Measurements from ENCODE around the gene TTYH2.
"Not testable (repeated sequence)": the region's sequence is repeated elsewhere in the genome, so short reads cannot be mapped to it uniquely, and the experiment has no call there.

TTYH2 gene

GRCh38 chr17:74185571-74186185 lies 27.7 kb upstream of the TTYH2 start:
- no peak overlapping the region for H3K4me3 ChIP-seq (ENCODE audit: low read length)
- DNase-seq (ENCODE audit: low read depth) = no peak
- TF ChIP-seq, protein P1, sequence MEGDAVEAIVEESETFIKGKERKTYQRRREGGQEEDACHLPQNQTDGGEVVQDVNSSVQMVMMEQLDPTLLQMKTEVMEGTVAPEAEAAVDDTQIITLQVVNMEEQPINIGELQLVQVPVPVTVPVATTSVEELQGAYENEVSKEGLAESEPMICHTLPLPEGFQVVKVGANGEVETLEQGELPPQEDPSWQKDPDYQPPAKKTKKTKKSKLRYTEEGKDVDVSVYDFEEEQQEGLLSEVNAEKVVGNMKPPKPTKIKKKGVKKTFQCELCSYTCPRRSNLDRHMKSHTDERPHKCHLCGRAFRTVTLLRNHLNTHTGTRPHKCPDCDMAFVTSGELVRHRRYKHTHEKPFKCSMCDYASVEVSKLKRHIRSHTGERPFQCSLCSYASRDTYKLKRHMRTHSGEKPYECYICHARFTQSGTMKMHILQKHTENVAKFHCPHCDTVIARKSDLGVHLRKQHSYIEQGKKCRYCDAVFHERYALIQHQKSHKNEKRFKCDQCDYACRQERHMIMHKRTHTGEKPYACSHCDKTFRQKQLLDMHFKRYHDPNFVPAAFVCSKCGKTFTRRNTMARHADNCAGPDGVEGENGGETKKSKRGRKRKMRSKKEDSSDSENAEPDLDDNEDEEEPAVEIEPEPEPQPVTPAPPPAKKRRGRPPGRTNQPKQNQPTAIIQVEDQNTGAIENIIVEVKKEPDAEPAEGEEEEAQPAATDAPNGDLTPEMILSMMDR (conservative IDR thresholded peaks at IDR 0.05; ENCODE audit: low read length) = no peak

- TF ChIP-seq, protein P1 (conservative IDR thresholded peaks at IDR 0.05; ENCODE audit: low read length) = no peak
- DNase-seq (ENCODE audit: low read depth) = no peak
- no peak overlapping the region for H3K4me3 ChIP-seq (ENCODE audit: low read length)
These were observed 26.9 kb upstream of the TTYH2 start for GRCh38 chr17:74186498-74186897.

GRCh38 chr17:74187761-74188160 lies 25.6 kb upstream of the TTYH2 start:
- H3K4me3 ChIP-seq (ENCODE audit: low read length) = no peak overlapping the region
- DNase-seq (ENCODE audit: low read depth) = no peak
- TF ChIP-seq, protein P1 (conservative IDR thresholded peaks at IDR 0.05; ENCODE audit: low read length) = no peak

GRCh38 chr17:74188687-74189086 lies 24.7 kb upstream of the TTYH2 start:
- H3K4me3 ChIP-seq (ENCODE audit: low read length); DNase-seq (ENCODE audit: low read depth): not testable (repeated sequence)

GRCh38 chr17:74190154-74190553 lies 23.2 kb upstream of the TTYH2 start:
- TF ChIP-seq, protein P1 (conservative IDR thresholded peaks at IDR 0.05; ENCODE audit: low read length) = no peak
- peak; percentile 58 for DNase-seq (ENCODE audit: low read depth)
- H3K4me3 ChIP-seq (ENCODE audit: low read length) = no peak overlapping the region

DNA sequence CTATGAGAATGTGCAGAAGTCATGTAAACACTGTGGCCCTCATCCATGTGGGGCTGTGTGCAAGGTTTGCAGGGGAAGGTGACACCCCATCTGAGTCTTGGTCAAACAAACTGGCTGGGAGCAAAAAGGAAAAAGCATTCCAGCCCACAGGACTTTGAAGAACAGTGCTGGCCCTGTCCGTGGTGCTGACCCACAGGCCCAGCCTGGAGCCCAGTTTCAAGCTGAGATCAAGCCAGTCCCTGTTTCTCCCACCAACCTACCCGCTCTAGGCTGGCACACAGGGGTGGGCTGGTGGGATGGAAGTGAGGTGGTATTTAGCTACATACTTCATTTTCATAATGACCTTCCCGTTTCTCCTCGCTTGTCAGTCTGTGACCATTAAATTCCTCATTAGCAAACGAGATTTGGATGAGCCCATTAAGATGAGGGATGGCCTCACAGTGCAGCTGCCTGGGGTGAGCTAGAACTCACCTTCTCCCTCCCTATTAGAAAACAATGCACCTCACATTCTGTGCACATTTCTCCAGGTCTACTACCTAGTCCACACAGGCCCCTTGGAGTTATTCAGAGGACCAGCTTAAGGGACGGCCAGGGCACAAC lies 22.5 kb upstream of the TTYH2 start:
- no peak overlapping the region for H3K4me3 ChIP-seq (ENCODE audit: low read length)
- no peak for DNase-seq (ENCODE audit: low read depth)
- TF ChIP-seq, protein P1 (conservative IDR thresholded peaks at IDR 0.05; ENCODE audit: low read length) = no peak

- H3K4me3 ChIP-seq (ENCODE audit: low read length) = no peak overlapping the region
- TF ChIP-seq, protein P1 (conservative IDR thresholded peaks at IDR 0.05; ENCODE audit: low read length) = no peak
- no peak for DNase-seq (ENCODE audit: low read depth)
These were observed 20.2 kb upstream of the TTYH2 start for GRCh38 chr17:74192950-74193781.

Measured in AG10803 (cell line).